Left colon (tissue), 2 donors: ENCODE data around the gene TSFM. TPM values are rescaled to one million over a fixed set of nuclear protein-coding genes. Genes with fewer than 3 reads are reported as not detected.

Source experiments
- ATAC-seq: fragments of 200-7000 bp; cut with Tn5 transposase; one replicate; pipeline ENCODE4 v1.9.1; 2020; ENCODE audit warnings: mild to moderate bottlenecking, moderate library complexity
- DNase-seq, 2 donors: peaks; one replicate each; pipeline ENCODE4 v3.0.0-alpha.2; 2020
- intact Hi-C, 2 donors: fragments of 100-400 bp; cut with DNase I in 1 of 2; cut with micrococcal nuclease in 1 of 2; formaldehyde crosslinking; loops; one replicate each; pipeline versions ENCODE4 v1.11.2 to v1.14.0; 2022; cut with DNase I, micrococcal nuclease
- total RNA-seq, 2 donors: library from RNA; stranded (reverse); fragmentation: NEBNext Ultra II Directional; extraction: Animal tissue kit (Norgen Biotek cat#: 25700); gene quantifications; one replicate each; pipeline ENCODE4 v1.2.1, GENCODE V29; 2021
- donor health status: DM: no; HTN: no; CAD: no.
- donor health status: DM: yes; HTN: yes; CAD: no.

TSFM gene
- total RNA-seq, 2 donors from 2014 or later: 25.3 to 31.8 TPM

DNA sequence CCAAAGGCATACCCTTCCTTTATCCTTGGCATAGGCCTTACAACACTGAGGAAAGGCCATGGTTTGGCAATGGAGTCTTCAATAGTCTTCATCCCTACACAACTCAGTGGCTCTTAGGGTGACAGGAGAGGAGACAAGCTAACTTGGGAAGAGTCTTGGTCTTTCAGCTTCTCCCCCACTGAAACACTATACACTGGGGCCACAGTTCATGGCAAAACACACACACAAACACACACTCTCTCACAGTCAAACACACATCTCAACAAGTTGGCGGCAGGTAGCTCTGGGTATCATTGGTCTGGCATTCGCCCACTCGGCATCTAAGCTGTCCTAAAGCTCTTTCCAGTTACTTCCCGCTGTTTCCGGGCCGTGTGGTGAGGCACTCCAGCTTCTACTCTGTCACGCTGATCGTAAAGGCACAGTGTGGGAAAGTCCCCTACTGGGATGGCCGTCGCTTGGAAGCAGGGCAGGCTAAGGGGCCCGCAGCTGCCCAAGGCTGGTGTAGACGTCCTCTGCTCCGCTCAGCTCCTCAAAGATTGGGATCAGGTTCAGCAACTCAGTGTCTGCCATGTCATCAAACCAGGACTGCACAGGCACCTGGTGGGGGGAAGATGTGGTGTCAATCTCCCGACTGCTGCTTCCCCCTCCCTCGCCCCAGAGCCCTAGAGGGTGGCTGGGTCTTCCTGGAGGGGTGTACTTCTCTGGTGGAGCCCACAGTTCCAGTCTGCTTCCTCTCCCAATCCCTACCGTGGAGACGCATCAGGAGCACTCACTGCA lies 40.7 kb downstream of the TSFM start:
- intact Hi-C loops: no loop called here
- no peak for DNase-seq
- no peak for ATAC-seq

DNA sequence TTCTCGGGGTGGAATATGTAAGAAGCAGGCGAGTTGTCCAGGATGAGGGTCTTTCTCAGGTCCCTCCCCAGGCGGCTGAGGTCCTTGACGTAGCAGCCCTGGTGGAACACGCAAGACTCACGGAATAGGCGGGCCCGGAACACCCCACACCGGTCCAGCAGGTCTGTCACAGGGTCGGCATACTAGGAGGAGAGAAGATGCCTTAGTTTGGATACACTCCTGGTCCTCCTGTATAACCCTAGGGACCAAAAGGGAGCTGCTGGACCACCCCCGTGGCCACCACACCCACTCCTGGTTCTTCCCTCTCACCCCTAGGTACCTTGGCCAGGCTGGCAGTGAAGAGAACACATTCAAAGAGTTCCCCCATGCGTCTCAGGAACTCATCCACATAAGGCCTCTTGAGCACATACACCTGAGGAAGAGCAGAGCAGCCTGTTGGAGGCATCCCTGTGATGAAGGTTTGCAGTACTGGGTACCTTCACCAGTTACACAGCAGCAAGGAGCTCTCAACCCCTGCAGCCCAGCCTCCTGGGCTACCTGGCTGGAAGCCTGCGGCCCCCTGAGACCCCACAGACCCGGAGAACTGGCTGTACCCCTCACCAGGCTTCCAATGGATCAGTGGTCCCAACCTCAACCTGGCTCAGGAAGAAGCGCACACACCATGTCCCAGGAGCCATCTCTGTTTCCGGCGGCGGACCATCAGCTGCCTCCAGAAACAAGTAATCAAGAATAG lies 41.5 kb downstream of the TSFM start:
- no peak for ATAC-seq
- intact Hi-C loops: no loop called here
- DNase-seq: no peak

DNA sequence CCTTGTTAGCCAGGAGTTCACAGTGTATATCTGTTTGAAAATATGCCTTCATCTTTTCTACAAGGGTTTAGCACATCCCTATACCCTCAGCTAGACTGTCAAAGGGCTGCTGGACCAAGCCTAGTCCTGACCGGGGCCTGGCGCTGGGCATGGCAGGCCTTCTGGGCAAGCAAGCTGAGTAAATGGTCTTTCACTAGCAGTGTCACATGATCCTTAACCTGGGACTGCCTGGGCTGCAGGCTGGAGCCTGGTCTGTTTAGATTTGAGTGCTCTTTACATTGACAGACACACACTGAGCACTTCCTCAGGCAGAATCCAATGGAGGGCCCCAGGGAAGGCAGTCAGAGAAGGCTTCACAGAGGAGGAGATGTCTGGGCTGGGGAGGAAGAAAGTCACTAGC lies 42.9 kb downstream of the TSFM start:
- intact Hi-C loops: no loop called here
- ATAC-seq (no peak), DNase-seq (no peak)

DNA sequence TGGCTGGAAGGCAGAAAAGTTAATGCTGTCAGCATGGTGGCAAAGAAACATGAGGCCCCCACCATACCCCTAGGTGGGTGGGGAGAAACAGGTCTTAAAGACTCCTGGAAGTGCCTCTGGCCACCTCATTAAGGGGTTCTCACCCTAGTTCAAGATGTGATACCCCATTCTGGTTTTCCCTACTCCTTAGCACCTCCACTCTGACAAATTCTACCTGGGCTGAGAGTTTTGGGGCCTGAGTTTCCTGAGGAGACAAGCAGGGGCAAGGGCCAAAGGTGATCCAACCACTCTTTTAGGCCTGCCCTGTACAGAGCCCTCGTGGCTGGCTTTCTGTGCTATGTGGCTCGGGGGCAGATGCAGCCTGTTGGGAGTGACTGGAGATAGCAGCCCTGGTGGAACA lies 43.8 kb downstream of the TSFM start:
- no peak for DNase-seq
- no peak for ATAC-seq
- intact Hi-C loops: no loop called here

DNA sequence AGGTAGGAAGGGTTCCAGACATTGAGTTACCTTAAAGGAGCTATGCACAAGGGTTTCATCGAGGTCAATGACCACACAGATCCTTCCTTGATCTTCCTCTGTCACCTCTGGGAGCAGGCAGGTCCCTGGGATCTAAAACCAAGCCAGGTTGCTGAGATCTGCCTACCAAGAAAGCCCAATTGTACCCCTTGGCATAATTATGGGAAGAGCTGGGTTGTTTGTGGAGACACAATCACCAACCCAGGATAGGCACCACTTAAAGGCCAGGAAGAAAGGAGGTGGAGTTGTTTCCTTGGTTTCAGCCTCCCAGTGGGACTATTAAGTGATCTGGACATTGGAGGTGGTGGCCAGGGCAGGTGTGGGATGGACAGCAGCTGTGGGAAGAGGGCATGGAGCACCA lies 44.4 kb downstream of the TSFM start:
- ATAC-seq: no peak
- no peak for DNase-seq
- intact Hi-C loops: no loop called here

DNA sequence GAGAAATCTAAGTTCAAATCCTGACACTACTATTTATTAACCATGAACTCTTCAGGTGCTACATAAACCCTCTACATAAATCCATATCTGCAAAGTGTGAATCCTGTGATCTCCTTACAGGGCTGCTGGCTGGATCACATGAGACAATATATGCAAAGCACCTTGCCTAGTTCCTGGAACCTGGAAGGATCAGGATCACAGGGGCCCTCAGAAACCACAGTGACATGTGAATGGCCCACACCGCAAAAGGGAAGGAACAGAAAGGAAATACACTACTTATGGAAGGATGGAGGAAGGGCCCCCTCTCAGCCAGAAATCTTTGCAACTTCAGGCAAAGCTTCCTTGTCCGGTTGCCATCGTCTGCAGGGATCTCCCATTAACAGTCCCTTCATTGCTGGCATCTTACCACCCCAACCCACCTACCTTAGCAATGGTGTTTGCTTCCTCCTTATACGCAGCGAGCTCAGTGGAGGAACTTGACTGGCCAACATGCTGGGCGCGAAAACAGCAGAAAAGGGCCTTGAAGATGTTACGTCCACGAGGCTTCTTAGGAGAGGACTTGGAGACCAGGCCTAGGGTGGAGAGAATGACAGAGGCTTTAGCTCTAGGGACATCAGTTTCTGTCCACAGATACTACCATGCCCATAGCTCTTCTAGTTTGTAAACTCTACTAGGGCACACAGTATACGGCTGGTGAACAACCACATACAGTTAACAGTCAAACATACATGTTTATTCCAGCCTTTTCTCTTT lies 46.6 kb downstream of the TSFM start:
- intact Hi-C loops: no loop called here
- DNase-seq: no peak
- ATAC-seq: no peak

DNA sequence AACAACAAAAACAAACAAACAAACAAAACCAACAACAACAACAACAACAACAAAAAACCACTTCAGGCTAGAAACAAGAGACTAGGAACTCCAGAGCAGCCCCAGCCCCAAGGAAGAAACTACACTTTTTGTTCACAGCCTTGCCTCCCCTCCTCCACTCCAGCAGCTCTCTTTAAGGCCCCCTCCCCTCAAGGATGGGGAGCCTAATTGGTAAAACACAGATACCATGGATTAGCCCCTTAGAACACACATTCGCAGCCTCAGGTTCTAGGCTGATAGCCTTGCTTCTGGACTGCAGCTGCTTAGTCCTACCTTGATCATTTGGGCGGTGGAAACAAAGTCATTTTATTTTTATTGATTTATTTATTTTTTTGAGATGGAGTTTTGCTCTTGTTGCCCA lies 47.8 kb downstream of the TSFM start:
- DNase-seq (no peak), ATAC-seq (no peak)
- intact Hi-C loops: loop anchor here (5.0 kb wide), 2 partner anchors 72 to 77 kb away; no protein-coding TSS in a partner anchor

DNA sequence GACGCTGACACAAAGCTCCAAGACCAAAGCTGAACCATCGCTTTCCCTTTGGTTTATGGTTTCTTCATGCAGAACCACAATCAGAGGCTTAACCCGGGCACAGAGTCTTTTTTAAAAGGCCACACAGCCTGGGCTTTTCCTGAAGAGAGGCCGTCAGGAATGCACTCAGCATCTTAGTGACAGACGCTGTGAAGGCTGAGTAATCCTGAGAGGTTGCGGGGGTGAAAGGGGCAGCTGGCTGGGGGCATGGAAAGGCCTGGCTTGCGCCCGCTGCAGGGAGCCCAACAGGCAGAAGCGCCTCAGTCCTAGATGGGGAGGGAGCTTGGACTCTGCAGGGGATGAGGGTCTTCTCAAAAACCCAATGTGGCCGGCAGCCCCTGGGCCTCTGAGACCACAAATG lies 50.4 kb downstream of the TSFM start:
- intact Hi-C loops: loop anchor here (5.0 kb wide), 2 partner anchors 69 to 74 kb away; no protein-coding TSS in a partner anchor

DNA sequence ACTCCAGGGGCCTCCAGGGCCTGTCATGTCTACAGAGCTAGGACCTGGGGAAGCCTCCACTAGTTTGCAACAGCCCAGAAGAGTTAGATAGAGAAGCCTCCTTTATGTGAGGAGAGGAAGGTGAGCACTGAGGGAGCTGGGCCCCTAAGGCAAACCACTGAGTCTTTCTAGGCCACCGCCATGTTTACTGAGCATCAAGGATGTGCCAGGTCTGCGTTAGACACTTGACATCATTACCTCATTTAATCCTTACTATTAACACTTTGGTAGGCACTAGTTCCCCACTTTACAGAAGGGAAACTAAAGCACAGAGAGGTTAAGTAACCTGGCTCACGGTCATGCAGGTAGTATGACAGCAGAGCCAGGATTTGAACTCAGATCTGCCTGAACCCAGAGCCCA lies 51.1 kb downstream of the TSFM start:
- ATAC-seq (no peak), DNase-seq (no peak)
- intact Hi-C loops: loop anchor here (5.0 kb wide), 2 partner anchors 69 to 74 kb away; no protein-coding TSS in a partner anchor

More for the DNA sequence above, 50.4 kb downstream of the TSFM start:
- no peak for ATAC-seq
- no peak for DNase-seq

DNA sequence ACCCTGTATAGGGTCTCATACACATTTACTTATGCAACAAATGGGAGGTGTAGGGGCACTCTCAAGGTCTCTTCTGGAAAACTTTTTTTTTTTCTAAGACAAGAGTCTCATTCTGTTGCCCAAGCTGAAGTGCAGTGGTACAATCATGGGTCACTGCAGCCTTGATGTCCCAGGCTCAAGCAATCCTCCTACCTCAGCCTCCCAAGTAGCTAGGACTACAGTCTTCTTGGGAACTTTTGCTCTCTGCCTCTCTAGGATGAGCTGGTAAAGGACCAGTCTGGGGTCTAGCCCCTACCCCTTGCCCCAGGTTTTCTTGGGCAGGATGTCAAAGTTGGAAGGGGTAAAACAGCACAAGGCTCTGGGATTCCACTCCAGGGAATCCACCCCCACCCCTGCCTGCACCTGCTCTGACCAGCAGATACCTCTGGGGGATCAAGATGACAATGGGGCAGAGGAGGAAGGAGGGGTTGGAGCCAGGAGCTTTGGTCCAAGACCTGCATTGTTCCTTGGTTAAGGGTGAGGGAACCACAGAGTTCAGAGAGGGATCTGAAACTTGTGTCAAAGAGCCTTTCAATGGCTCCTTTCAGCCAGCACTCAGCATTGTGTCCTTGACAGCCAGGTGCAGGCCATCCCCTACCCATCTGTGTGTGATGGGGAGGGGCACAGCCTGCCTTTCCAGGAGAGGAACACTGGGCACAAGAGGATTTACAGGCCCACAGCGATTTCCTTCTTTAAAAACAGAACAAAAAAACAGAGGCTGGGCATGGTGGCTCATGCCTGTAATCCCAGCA lies 51.7 kb downstream of the TSFM start:
- intact Hi-C loops: loop anchor here (5.0 kb wide), 2 partner anchors 68 to 73 kb away; no protein-coding TSS in a partner anchor
- DNase-seq: no peak
- no peak for ATAC-seq

DNA sequence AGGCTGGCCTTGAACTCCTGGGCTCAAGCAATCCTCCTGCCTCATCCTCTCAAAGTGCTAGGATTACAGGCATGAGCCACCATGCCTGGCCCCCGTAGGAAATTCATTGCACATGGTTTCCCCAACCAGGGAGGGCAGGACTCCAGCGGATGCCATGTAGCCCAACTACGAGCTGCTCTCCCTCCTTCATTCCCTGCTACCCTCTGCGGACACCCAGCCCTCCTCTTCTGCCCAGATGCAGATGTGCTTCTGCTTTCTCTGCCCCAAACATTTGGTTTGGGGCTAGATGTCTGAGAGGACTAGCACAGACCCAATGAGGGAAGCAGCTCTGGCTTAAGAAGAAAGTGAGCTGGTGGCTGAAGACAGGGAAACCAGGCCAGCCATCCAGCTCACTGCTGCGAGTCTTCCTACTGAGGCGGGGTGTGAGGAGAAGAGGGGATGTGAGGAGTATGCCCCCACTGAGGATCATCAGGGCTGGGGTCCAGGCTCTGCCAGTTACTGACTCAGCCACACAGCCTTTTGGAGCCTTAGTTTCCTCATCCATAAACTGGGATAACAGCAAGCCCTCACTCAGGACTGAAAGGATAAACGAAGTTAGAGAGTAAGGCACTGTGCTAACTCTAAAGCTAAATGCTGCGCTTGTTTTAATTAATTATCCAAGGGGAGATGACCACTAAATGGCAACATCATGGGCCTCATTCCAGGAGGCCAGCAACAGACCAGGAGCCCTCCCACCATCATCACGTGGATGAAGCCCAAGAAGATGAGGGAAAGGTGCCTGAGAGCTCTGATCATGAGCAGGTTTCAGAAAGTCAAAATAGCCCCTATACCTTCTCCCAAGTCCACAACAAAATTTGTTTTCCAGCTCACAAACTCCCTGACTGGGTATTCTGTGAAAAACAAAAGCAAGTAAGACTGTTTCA lies 53.0 kb downstream of the TSFM start:
- DNase-seq (no peak), ATAC-seq (no peak)
- intact Hi-C loops: no loop called here

DNA sequence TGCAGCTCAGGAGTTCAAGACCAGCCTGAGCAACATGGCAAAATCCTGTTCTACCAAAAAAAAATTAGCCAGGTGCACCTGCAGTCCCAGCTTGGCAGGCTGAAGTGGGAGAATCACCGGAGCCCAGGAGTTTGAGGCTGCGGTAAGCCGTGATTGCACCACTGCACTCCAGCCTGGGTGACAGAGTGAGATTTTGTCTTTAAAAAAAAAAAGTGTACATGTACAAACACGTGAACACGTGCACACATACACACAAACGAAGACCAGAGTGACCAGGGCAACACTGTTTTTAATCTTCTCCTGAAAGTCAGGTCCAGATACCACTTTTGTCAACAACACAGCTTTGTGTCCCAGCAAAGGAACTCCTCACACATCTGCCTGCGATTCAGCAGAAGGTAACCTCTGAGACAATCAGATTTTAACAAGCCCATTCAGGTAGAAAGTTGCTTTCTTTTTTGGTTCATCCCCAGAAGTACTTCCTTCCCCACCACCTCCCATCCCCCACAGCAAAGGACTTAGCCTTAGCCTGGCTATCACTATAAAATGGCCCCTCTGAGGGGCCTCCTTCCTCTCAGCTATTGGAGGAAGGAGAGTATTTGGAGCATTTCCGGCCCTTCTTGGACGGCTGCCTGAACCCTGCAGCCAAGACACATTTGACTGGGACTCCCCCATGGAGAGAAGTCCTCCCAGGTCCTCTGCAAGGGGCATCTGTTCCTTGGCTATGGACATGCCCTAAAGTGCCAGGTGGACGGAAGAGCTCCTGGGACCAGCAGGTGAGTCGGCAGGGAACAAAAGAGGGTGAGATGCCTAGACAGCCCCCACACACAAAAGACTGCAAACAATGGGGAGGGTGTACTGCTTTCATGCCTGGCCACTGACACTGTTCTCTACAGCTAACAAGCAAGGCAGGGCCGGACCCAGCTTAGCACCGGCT lies 54.1 kb downstream of the TSFM start:
- peak; percentile 34 for ATAC-seq
- peak; percentile 74 to 80 for DNase-seq
- intact Hi-C loops: no loop called here

DNA sequence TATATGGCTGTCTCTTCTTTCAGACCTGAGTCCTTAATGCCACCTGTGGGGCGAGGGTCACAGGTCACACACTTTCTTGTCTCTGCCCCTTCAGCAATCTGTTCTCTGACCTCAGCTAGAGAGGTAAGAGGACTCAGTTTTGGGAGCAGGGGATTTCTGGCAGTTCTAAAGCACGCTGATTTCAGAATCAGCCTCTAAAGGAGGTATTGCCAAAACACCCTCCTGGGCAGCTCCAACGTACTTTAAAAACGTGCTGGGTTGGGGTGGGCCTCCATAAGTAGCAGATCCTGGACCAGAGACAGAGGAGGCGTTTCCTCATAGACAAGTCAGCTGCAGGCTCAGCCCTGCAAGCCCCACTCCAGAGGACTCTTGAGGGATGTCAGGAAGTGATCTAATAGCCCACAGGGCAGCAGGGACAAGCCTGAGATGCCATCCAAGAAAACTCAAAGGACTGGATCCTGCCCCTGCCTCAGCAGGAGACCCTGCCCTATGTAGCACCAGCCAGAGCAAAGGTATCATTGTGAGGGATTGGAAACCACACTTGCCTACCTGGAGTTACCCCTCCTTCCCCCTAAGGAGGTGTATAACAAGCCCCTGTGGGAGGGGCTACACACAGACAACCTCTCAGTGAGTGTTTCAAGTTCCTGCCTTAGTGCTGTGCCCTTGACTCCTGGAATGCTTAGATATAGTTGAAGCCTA lies 55.4 kb downstream of the TSFM start:
- ATAC-seq (no peak), DNase-seq (no peak)
- intact Hi-C loops: no loop called here

DNA sequence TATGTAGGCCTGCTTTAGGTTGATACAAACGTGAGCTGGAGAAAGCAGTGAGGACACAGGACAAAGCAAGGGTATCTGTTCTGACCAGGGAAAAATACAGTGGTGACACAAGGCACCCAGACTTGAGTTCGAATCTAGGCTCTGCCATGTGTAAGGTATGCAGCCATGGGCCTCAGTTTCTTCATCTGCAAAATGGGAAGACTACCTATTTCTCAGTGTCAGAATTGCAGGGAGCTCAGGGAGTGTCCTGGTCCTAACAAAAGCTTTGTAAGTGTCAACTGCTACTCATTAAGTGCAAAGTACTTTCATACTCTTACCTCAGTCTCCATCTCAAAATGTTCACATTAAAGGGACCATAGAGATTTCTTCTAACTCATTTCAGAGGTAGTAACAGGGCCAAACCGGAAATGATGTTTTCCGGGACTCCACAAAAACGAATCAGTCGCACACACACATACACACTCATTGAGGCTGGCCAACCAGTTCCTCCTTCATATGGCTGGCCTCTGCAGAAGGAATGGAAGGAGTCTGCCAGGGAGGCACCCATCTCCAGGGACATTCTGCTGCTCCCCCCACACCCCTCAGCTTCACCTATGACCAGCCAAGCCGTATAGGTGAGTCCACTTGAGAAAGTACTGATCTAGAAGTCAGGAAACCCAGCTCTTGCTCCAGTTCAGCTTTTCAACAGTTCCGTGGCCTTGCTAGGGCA lies 56.2 kb downstream of the TSFM start:
- intact Hi-C loops: no loop called here
- ATAC-seq: no peak
- DNase-seq: no peak

DNA sequence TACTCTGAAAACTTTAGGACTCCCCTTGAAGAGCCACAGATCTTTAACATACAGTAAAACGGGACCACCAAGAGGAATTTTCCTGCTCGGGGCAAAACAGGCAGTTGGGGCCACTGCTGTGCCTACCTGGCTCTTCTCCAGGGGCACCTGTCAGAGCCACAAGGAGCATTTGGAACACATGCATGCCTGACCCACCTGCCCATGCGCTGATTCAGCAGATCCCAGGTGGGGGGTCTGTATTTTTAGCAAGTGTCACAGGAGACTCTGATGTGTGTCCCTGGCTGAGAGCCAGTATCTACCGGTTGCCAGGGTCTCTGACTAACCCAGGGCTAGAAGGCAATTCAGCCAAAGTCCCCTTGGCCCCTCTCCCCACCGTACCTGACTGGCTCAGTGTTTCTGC lies 57.4 kb downstream of the TSFM start:
- intact Hi-C loops: no loop called here
- no peak for ATAC-seq
- DNase-seq: no peak

DNA sequence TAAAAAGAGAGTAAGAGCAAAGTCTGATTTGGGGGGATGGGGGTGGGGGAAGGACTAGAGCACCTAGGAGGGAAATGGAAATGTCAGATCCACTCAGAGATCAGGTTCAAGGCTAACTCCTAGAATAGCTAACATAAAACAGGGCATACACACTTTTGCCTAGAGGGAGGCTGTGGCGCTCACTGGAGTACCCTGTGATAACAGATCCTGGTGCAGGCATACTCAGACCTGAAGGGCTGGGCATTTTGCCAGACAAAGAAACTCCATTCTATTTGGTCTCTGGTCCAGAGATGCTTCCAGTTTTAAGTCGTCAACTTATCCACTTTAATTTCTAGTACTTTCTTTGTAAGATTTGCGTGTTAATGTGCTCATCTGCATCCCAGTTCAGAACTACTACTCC lies 58.1 kb downstream of the TSFM start:
- no peak for ATAC-seq
- intact Hi-C loops: no loop called here
- DNase-seq: no peak
